NCI-H1436 treated with DMSO at 0.1 percent for 48 hours (cell line): ENCODE results near the gene TRIM68.

Experiments
- DNase-seq: peaks from one replicate; lab custom pipeline; 2025; lab: John Stamatoyannopoulos, UW

The TRIM68 gene

GRCh38 chr11:4606231-4607015 is 1.6 kb downstream of the TRIM68 start:
- no peak for DNase-seq

GRCh38 chr11:4605057-4605456 is 3.0 kb downstream of the TRIM68 start:
- no peak for DNase-seq

GRCh38 chr11:4593739-4594138 is 14.3 kb downstream of the TRIM68 start, which contains the start of gene OR52I1:
OR52I1 (plus strand) TSS chr11:4594039; CDS start chr11:4594039, 0 bp downstream.
- DNase-seq = no peak

GRCh38 chr11:4589017-4589416 is 19.0 kb downstream of the TRIM68 start:
- DNase-seq = no peak

GRCh38 chr11:4581443-4581842 is 26.6 kb downstream of the TRIM68 start, which contains the start of gene OR52I2:
OR52I2 (plus strand) TSS chr11:4581743.
- DNase-seq = no peak

- DNase-seq = no peak
Measured at GRCh38 chr11:4580124-4580523, 27.9 kb downstream of the TRIM68 start.

GRCh38 chr11:4578624-4579023 is 29.4 kb downstream of the TRIM68 start:
- no peak for DNase-seq

- no peak for DNase-seq
Measured at GRCh38 chr11:4577761-4578160, 30.3 kb downstream of the TRIM68 start.

GRCh38 chr11:4576880-4577279 is 31.2 kb downstream of the TRIM68 start:
- no peak for DNase-seq

GRCh38 chr11:4569075-4569474 is 39.0 kb downstream of the TRIM68 start:
- no peak for DNase-seq

- no peak for DNase-seq
Measured at GRCh38 chr11:4565371-4565770, 42.7 kb downstream of the TRIM68 start.

- DNase-seq = no peak
Measured at GRCh38 chr11:4560467-4560866, 47.6 kb downstream of the TRIM68 start.

GRCh38 chr11:4559527-4560440 is 48.2 kb downstream of the TRIM68 start:
- DNase-seq = no peak

- DNase-seq = no peak
Measured at GRCh38 chr11:4551346-4551979, 56.6 kb downstream of the TRIM68 start.
